ENCODE measurements around the gene ZSCAN2. TPM values are rescaled to one million over a fixed set of nuclear protein-coding genes. Genes with fewer than 3 reads are reported as not detected.

ZSCAN2 gene
- total RNA-seq, 2 donors from 2014 or later, result 3.6 to 4.1 TPM

DNA sequence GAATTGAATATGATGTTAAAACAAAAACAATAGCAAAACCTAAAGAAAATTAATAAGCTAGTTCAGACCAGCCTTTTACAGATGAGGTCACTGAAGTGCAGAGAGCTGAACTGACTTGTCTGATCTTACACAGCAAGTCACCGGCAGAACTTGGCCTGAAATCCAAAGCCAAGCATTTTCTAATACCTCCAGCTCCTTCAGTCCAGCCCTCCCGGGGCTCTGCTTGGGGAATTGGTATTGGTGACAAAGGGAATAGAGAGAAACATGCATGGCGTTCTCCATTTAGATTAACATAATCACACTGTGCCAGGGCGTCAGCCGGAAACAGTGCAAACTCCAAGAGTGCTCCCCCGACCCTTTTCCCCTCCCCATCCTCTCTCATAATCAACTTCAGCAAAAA lies 14.1 kb upstream of the ZSCAN2 start:
- H3K4me1 Mint-ChIP-seq, result peaks cover 5% of the 10 kb centered on the region
- DNase-seq (no peak), ATAC-seq (no peak)
- no peaks in the 10 kb centered on the region for H3K9me3 ChIP-seq (ENCODE audit: control insufficient read depth, low read length, poor library complexity, severe bottlenecking)
- no peak overlapping the region for H3K27ac Mint-ChIP-seq
- no peak overlapping the region for H3K4me3 Mint-ChIP-seq
- H3K27me3 Mint-ChIP-seq, result peaks cover 18% of the 10 kb centered on the region
- peaks cover 3% of the 10 kb centered on the region for H3K36me3 Mint-ChIP-seq (ENCODE audit: low read depth)

GRCh38 chr15:84588053-84588874 lies 12.5 kb upstream of the ZSCAN2 start:
- no peaks in the 10 kb centered on the region for H3K9me3 ChIP-seq (ENCODE audit: control insufficient read depth, low read length, poor library complexity, severe bottlenecking)
- Mint-ChIP-seq H3K36me3 (ENCODE audit: low read depth) (peaks cover 3% of the 10 kb centered on the region), H3K27me3 (peaks cover 23% of the 10 kb centered on the region), H3K4me3 (peak overlapping the region; percentile 25), H3K27ac (peak overlapping the region; percentile 41), H3K4me1 (peaks cover 5% of the 10 kb centered on the region)
- peak; percentile 72 to 73 (median 72) for DNase-seq
- ATAC-seq, result peak; percentile 100

DNA sequence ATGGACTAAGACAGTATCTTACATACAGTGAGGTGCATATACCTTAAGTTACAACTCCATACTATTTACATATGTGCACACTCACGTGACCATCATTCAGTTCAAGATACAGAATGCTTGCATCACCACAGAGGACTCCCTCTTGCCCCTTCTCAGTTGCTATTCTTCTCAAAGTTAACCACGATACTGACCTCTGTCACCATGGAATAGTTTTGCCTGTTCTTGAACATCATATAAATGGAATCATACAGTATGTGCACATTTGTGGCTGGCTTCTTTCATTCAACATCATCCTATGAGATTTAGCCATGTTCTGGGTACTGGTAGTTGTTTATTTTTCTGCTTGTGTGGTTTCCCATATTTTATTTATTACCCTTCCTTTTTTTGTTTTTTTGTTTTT lies 10.4 kb upstream of the ZSCAN2 start:
- no peak for ATAC-seq
- Mint-ChIP-seq H3K27ac (no peak overlapping the region), H3K27me3 (peaks cover 15% of the 10 kb centered on the region), H3K4me3 (no peak overlapping the region), H3K36me3 (ENCODE audit: low read depth) (no peaks in the 10 kb centered on the region), H3K4me1 (peaks cover 3% of the 10 kb centered on the region)
- H3K9me3 ChIP-seq (ENCODE audit: control insufficient read depth, low read length, poor library complexity, severe bottlenecking), result no peaks in the 10 kb centered on the region
- DNase-seq, result no peak

- no peak for DNase-seq
- no peak overlapping the region for H3K4me3 Mint-ChIP-seq
- H3K27ac Mint-ChIP-seq, result peak overlapping the region; percentile 69
- no peak for ATAC-seq
- H3K36me3 Mint-ChIP-seq (ENCODE audit: low read depth), result no peaks in the 10 kb centered on the region
- peaks cover 5% of the 10 kb centered on the region for H3K4me1 Mint-ChIP-seq
- peaks cover 6% of the 10 kb centered on the region for H3K27me3 Mint-ChIP-seq
- no peaks in the 10 kb centered on the region for H3K9me3 ChIP-seq (ENCODE audit: control insufficient read depth, low read length, poor library complexity, severe bottlenecking)
These were observed 9.0 kb upstream of the ZSCAN2 start for GRCh38 chr15:84591815-84592214.

GRCh38 chr15:84594617-84595290 lies 6.1 kb upstream of the ZSCAN2 start:
- ATAC-seq (no peak), DNase-seq (no peak)
- no peaks in the 10 kb centered on the region for H3K36me3 Mint-ChIP-seq (ENCODE audit: low read depth)
- peaks cover 6% of the 10 kb centered on the region for H3K27me3 Mint-ChIP-seq
- no peak overlapping the region for H3K4me3 Mint-ChIP-seq
- H3K27ac Mint-ChIP-seq, result no peak overlapping the region
- H3K9me3 ChIP-seq (ENCODE audit: control insufficient read depth, low read length, poor library complexity, severe bottlenecking), result no peaks in the 10 kb centered on the region
- peaks cover 22% of the 10 kb centered on the region for H3K4me1 Mint-ChIP-seq

DNA sequence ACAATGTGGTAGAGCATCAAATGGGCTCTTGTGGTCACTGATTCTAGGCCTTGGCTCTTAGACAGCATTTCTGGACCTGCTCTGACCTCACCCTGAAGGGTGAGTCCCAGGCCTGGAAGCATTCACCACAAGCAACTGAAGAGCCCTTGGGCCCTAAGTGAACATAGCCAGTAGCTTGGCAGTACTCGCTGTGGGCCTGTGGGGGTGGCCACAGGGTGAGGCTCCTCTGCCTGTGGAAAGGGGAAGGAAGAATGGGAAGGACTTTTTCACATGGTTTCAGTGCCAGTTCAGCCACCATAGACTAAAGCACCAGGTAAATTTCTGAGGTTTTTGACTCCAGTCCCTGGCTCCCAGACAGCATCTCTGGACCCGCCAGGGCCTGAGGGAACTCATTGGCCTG lies 5.1 kb upstream of the ZSCAN2 start:
- Mint-ChIP-seq H3K4me3 (no peak overlapping the region), H3K4me1 (peaks cover 25% of the 10 kb centered on the region), H3K36me3 (ENCODE audit: low read depth) (no peaks in the 10 kb centered on the region), H3K27me3 (peaks cover 6% of the 10 kb centered on the region), H3K27ac (no peak overlapping the region)
- ATAC-seq, result no peak
- no peak for DNase-seq
- no peaks in the 10 kb centered on the region for H3K9me3 ChIP-seq (ENCODE audit: control insufficient read depth, low read length, poor library complexity, severe bottlenecking)

DNA sequence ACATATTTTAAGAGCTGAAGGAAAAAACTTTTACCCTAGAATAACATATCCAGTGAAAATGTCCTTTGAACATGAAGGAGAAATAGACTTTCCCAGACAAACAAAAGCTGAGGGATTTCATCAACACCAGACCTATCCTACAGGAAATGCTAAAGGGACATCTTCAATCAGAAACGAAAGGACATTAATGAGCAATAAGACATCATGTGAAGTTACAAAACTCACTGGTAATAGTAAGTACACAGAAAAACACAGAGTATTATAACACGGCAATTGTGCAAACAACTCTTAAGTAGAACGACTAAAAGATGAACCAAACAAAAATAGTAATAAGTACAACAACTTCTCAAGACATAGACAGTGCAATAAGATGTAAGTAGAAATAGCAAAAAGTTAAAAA lies 3.5 kb upstream of the ZSCAN2 start:
- H3K27ac Mint-ChIP-seq, result peak overlapping the region; percentile 87
- H3K36me3 Mint-ChIP-seq (ENCODE audit: low read depth), result no peaks in the 10 kb centered on the region
- ATAC-seq, result no peak
- H3K27me3 Mint-ChIP-seq, result peaks cover 6% of the 10 kb centered on the region
- H3K9me3 ChIP-seq (ENCODE audit: control insufficient read depth, low read length, poor library complexity, severe bottlenecking), result no peaks in the 10 kb centered on the region
- H3K4me3 Mint-ChIP-seq, result no peak overlapping the region
- H3K4me1 Mint-ChIP-seq, result peaks cover 30% of the 10 kb centered on the region
- no peak for DNase-seq

GRCh38 chr15:84598250-84598649 lies 2.6 kb upstream of the ZSCAN2 start:
- no peaks in the 10 kb centered on the region for H3K9me3 ChIP-seq (ENCODE audit: control insufficient read depth, low read length, poor library complexity, severe bottlenecking)
- DNase-seq (no peak), ATAC-seq (peak; percentile 62)
- H3K27ac Mint-ChIP-seq, result peak overlapping the region; percentile 87
- no peaks in the 10 kb centered on the region for H3K27me3 Mint-ChIP-seq
- peaks cover 35% of the 10 kb centered on the region for H3K4me1 Mint-ChIP-seq
- no peaks in the 10 kb centered on the region for H3K36me3 Mint-ChIP-seq (ENCODE audit: low read depth)
- peak overlapping the region; percentile 55 for H3K4me3 Mint-ChIP-seq

DNA sequence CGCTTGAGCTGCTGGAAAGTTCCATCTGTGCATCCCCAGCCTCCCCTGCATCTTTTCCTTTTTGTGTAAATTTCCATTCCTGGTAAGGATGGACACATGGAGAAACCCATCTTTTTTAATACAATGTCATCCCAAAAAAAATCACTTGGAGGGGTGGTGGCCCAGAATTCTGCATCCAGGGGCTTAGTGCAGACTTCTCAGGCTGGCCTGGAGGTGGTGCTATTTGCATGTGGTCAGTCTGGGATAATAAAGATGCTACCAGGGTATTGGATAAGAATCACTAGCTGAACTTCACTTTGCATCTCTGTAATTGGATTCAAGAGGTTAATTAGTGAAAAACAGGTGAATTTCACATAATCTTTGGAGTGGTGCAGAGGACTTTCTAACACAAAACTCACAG lies 1.8 kb upstream of the ZSCAN2 start:
- H3K36me3 Mint-ChIP-seq (ENCODE audit: low read depth), result no peaks in the 10 kb centered on the region
- no peak for ATAC-seq
- no peaks in the 10 kb centered on the region for H3K27me3 Mint-ChIP-seq
- H3K4me3 Mint-ChIP-seq, result peak overlapping the region; percentile 55
- no peak for DNase-seq
- H3K9me3 ChIP-seq (ENCODE audit: control insufficient read depth, low read length, poor library complexity, severe bottlenecking), result no peaks in the 10 kb centered on the region
- peaks cover 42% of the 10 kb centered on the region for H3K4me1 Mint-ChIP-seq
- peak overlapping the region; percentile 87 for H3K27ac Mint-ChIP-seq

GRCh38 chr15:84599906-84600305 lies 903 bp upstream of the ZSCAN2 start:
- ATAC-seq, result no peak
- no peaks in the 10 kb centered on the region for H3K27me3 Mint-ChIP-seq

DNA sequence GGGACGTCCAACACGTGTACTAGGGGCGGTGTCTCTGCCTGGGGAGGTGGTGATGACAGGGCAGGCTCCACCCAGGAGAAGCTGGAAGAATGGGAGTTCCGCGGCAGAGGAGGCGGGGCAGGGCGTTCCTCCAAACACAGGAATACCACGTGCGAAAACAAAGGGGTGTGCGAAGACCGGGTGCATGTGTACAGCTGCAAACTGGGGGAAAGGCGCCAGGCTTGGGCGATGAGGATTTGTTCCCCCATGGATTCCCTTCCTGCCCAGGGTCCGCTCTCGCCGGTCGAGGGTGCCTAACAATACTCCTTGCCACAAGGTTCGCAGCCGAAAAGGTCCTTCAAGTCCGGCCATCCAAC lies 500 bp upstream of the ZSCAN2 start:
- Mint-ChIP-seq H3K4me3 (peak overlapping the region; percentile 96), H3K4me1 (peaks cover 52% of the 10 kb centered on the region), H3K36me3 (ENCODE audit: low read depth) (peaks cover 2% of the 10 kb centered on the region), H3K27me3 (no peaks in the 10 kb centered on the region), H3K27ac (peak overlapping the region; percentile 65)
- ATAC-seq (peak; percentile 42), DNase-seq (peak; percentile 19 to 54 (median 40))
- H3K9me3 ChIP-seq (ENCODE audit: control insufficient read depth, low read length, poor library complexity, severe bottlenecking), result no peaks in the 10 kb centered on the region

More at GRCh38 chr15:84599906-84600305, 903 bp upstream of the ZSCAN2 start:
- no peaks in the 10 kb centered on the region for H3K9me3 ChIP-seq (ENCODE audit: control insufficient read depth, low read length, poor library complexity, severe bottlenecking)
- H3K27ac Mint-ChIP-seq, result no peak overlapping the region
- H3K4me1 Mint-ChIP-seq, result peaks cover 48% of the 10 kb centered on the region
- no peaks in the 10 kb centered on the region for H3K36me3 Mint-ChIP-seq (ENCODE audit: low read depth)
- DNase-seq, result no peak
- peak overlapping the region; percentile 96 for H3K4me3 Mint-ChIP-seq

GRCh38 chr15:84601555-84601838 lies 688 bp downstream of the ZSCAN2 start:
- peaks cover 62% of the 10 kb centered on the region for H3K4me1 Mint-ChIP-seq
- ATAC-seq (no peak), DNase-seq (no peak)
- H3K27me3 Mint-ChIP-seq, result no peaks in the 10 kb centered on the region
- H3K4me3 Mint-ChIP-seq, result peak overlapping the region; percentile 96
- no peaks in the 10 kb centered on the region for H3K9me3 ChIP-seq (ENCODE audit: control insufficient read depth, low read length, poor library complexity, severe bottlenecking)
- peaks cover 5% of the 10 kb centered on the region for H3K36me3 Mint-ChIP-seq (ENCODE audit: low read depth)
- peak overlapping the region; percentile 65 for H3K27ac Mint-ChIP-seq

DNA sequence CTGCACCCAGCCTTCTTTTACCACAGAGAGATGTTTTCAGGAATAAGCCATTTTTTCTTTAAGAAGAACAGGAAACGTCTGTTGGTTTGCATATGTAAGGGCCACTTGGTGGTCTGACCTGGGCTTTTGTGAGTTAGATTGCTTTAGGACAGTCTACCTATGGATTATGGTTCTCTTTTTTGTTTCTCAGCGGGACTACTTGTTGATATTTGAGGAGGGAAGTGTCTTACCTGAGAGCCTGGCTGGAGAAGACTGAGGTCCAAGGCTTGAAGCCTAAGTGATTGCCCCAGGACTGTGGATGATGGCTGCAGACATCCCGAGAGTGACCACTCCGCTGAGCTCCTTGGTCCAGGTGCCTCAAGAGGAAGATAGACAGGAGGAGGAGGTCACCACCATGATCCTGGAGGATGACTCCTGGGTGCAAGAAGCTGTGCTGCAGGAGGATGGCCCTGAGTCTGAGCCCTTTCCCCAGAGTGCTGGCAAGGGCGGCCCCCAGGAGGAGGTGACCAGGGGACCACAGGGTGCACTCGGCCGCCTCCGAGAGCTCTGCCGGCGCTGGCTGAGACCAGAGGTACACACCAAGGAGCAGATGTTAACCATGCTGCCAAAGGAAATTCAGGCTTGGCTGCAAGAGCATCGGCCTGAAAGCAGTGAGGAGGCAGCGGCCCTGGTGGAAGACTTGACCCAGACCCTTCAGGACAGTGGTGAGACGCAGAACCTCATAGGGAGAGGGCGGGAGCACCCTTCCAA lies 3.0 kb downstream of the ZSCAN2 start:
- Mint-ChIP-seq H3K4me3 (peak overlapping the region; percentile 78), H3K27ac (peak overlapping the region; percentile 92), H3K27me3 (no peaks in the 10 kb centered on the region), H3K4me1 (peaks cover 54% of the 10 kb centered on the region), H3K36me3 (ENCODE audit: low read depth) (peaks cover 8% of the 10 kb centered on the region)
- DNase-seq, result no peak
- no peaks in the 10 kb centered on the region for H3K9me3 ChIP-seq (ENCODE audit: control insufficient read depth, low read length, poor library complexity, severe bottlenecking)
- ATAC-seq, result no peak
